OCI-LY7 (cell line): ENCODE measurements around the gene G6PD.
"Not testable (repeated sequence)": the region's sequence is repeated elsewhere in the genome, so short reads cannot be mapped to it uniquely, and the experiment has no call there.

ENCODE experiments used
- EZH2phosphoT487 ChIP-seq: fragments of 200-600 bp; sonication (generic); IDR thresholded peaks from 2 replicates; pipeline ENCODE4 v1.6.1; 2018; ENCODE audit warnings: low read depth, borderline replicate concordance, mild to moderate bottlenecking, mixed run types, antibody characterized with exemption, low read length, moderate library complexity, mixed read lengths
- TF ChIP-seq, protein P1 (sequence below): fragments of 200-600 bp; sonication (generic); conservative IDR thresholded peaks from 2 replicates; pipeline ENCODE4 v1.5.1; 2014; ENCODE audit warnings: mild to moderate bottlenecking, antibody characterized with exemption, low read length, moderate library complexity, mixed read lengths

DNA sequence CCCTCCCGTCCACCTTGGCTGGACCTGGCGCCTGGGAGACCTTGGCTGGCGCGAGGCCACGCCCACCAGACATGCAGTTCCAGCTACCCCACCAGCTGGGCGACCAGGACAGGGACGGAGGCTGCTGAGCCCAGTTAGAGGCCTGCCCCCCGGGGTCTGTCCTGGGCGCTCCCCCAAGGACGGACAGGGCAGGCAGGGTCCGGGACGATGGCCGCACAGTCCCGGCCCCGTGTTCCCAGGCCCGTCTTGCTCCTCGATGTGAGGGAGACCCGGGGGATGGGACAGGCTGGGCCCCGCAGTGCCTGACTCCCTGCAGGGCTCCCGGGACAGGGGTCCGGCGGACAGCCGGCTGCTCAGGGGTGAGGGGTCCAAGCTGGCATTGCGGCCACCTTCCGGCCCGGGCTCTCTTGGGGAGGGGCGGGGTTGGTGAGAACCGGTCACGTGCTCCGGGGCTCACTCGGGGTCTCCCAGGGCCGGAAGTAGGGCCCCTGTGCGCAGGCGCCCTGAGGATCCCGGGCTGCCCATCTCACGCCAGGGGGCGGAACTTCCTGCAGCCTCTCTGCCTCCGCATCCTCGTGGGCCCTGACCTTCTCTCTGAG is 38.0 kb upstream of the G6PD start, which contains the start of gene CTAG1A:
- TF ChIP-seq, protein P1, sequence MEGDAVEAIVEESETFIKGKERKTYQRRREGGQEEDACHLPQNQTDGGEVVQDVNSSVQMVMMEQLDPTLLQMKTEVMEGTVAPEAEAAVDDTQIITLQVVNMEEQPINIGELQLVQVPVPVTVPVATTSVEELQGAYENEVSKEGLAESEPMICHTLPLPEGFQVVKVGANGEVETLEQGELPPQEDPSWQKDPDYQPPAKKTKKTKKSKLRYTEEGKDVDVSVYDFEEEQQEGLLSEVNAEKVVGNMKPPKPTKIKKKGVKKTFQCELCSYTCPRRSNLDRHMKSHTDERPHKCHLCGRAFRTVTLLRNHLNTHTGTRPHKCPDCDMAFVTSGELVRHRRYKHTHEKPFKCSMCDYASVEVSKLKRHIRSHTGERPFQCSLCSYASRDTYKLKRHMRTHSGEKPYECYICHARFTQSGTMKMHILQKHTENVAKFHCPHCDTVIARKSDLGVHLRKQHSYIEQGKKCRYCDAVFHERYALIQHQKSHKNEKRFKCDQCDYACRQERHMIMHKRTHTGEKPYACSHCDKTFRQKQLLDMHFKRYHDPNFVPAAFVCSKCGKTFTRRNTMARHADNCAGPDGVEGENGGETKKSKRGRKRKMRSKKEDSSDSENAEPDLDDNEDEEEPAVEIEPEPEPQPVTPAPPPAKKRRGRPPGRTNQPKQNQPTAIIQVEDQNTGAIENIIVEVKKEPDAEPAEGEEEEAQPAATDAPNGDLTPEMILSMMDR, result not testable (repeated sequence)
- not testable (repeated sequence) for TF ChIP-seq EZH2phosphoT487
